ENCODE measurements around the gene EIF2AK2.
"Not testable (repeated sequence)": the region's sequence is repeated elsewhere in the genome, so short reads cannot be mapped to it uniquely, and the experiment has no call there.

EIF2AK2 gene

DNA sequence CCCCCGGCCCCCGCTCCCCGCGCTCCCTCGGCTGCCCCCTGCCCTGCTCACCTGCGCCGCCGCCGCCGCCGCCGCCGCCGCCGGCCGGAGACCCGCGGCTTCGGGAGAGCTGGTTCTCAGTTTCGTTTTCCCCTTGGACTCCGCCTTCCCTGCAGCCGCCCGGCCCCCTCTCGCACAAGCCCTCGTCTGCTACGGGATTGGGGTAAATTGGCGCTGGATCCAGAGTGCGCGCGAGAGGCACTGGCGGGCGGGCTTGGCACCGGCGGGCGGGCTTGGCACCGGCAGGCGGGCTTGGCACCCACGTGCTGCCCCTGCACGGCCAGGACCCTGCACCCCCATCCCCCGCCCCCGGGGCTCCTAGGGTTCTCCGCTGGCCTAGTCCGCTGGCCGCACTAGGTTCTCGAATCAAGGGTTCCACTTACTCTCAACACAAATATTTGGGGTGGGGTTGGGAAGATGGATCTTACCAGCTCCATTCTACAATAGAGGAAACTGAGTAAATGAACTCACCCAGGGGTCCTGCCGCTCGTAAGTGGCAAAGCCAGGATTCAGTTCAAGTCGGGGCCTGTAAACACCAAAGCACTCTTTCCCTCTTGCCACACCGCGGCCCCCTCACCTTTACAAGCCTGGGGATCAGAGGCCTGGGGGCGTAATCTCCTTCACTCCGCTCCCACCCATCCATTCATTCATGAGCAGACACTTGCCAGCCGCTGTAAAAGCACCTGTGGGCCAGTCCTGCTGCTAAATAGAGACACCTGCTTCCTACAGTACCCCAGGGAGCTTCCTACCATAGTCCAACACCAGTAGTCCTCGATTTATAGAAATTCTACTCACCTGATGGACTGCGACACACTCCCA is at the start of gene EIF2AK2:
TSS of gene EIF2AK2 (minus strand) at position 124 of the 858 bp plus-strand sequence. CDS start 9,174 bp downstream, outside the sequence.
- peak; percentile 70 for DNase-seq (ENCODE audit: low spot score)

DNA sequence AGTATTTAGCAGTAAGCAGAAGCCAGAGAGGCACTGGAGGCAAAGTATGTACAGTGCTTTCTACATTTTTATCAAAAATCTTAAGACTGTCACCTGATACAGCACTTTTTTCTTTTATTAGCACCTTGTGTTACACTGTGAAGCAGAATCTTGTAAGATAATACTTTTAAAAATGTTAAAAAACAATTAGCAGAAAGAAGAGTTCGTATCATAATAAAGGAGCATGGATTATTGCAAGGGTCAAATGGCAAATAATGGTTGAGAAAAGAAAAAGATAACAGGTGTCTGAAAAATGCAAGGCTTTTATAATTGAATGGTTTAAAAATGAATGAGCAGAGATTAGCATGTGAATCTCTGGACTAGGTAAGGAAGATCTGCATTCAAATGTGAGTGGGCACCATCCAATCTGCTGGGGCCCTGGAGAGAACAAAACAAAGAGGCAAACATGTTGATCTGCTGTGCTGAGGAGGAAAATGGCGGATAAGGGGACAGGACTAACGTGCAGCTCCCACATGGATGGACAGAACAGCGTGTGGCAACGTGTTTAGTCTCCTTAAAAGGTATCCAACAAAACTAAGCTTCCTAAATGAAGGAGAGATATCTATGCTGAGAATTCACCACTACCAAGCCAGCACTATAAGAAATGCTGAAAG is 49.0 kb upstream of the EIF2AK2 start:
- DNase-seq (ENCODE audit: low spot score), result no peak

DNA sequence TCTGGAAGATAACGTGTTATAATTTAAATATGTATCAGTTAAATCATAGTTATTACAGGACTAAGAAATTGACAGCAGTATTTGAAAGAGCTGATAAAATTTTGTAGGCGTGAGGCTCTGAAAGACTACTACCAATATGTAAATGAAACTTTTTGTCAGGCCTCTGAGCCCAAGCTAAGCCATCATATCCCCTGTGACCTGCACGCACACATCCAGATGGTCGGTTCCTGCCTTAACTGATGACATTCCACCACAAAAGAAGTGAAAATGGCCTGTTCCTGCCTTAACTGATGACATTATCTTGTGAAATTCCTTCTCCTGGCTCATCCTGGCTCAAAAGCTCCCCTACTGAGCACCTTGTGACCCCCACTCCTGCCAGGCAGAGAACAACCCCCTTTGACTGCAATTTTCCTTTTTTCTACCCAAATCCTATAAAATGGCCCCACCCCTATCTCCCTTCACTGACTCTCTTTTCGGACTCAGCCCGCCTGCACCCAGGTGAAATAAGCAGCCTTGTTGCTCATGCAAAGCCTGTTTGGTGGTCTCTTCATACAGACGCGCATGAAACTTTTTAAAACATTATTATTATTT is 48.4 kb upstream of the EIF2AK2 start:
- not testable (repeated sequence) for DNase-seq (ENCODE audit: low spot score)

DNA sequence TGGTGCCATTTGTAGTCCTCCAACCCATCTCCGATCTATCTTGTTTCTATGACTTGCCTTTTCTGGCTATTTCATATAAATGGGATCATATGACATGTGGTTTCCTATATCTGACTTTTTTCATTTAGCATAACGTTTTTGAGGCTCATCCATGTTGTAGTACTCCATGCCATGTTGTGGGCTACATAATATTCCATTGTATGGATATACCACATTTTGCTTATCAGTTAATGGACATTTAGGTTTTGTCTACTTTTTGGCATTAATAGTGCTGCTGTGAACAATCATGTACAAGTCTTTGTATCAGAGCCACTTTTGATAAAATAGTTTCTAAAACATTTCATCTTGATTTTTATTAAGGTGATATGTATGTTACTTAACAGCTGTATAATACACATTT is 46.9 kb upstream of the EIF2AK2 start:
- no peak for DNase-seq (ENCODE audit: low spot score)

DNA sequence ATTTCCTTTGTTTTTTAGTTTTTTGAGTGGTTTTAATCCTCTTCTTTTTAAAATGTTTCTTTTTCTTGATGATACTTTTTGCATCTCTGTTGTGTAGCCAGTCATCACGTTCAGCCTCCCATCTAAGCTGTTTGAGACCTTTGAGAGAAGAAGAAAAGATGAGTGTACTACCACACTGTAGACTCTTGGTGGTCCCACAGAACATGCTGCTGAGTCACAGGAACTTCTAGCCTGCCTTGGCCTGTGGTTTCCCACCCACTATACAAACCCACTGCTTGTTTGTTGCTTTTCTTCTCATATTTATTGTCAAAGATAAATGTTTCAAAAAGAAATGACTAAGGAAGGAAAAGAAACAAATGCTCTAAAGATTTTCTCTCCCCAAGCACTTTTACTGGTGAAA is 45.0 kb upstream of the EIF2AK2 start:
- DNase-seq (ENCODE audit: low spot score), result no peak

- DNase-seq (ENCODE audit: low spot score), result no peak
Measured at GRCh38 chr2:37201208-37201607, 44.4 kb upstream of the EIF2AK2 start.

GRCh38 chr2:37198681-37199065 is 41.9 kb upstream of the EIF2AK2 start:
- DNase-seq (ENCODE audit: low spot score), result no peak

GRCh38 chr2:37196320-37197195 is 39.8 kb upstream of the EIF2AK2 start, which contains the start of gene CEBPZOS:
TSS of gene CEBPZOS (plus strand) at chr2:37196496. CDS start at chr2:37199705, 3,209 bp downstream.
- DNase-seq (ENCODE audit: low spot score), result peak; percentile 78

GRCh38 chr2:37195862-37196319 is 39.1 kb upstream of the EIF2AK2 start:
- not testable (repeated sequence) for DNase-seq (ENCODE audit: low spot score)

DNA sequence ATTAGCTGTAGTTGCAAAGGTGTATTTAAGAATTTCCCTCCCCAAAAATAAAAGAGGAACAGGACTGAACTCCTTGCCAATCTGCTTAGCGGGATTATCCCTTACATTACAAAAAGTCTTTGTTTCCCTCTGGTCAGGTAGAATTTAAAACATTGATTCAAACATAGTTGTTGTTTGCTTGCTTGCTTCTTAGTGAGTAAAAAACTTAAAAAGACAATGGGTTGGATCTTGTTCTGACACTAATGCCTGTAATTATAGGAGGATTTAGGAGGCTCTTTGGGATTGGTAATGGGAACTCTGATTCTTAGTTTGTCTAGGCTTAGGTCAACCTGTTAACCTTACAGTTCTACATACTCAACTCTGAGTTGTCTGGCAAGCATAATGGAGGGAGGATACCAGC is 35.8 kb upstream of the EIF2AK2 start:
- no peak for DNase-seq (ENCODE audit: low spot score)

DNA sequence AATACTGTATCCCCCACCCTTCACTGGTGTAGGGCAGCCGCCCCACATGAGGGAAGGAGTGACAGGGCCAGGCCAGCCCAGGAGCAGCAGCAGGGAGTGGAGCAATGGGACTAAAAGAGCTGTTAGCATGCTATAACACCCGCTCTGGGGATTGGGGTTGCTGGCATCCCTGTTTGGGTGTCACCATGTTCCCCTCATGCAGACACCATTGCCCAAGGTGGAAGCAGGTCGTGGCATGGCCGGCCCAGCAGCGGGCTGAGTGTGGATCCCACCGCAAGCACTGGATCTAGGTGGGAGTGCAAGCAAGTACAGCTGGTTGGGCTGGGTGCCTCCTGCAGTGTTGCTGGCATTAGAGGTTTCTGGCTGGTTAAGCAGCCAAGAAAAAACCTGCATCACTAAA is 35.0 kb upstream of the EIF2AK2 start:
- no peak for DNase-seq (ENCODE audit: low spot score)

DNA sequence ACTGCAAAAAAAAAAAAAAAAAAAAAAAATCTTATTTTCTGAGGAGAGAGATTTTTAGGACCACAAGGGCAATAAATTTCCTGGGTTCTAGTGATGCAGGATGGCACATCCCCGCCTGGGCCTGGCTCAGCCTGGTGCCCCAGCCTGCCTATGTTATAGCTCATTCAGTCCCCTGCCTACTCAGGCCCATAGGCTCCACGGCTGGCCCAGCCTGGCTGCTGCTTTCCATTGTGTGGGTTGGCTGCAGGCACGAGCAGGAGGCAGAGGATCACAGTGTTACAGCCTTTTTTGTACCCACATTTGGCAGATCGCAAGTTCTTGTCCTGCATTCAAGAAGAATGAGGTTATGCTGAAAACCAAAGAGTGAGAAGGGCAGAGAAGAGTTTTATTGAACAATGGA is 34.5 kb upstream of the EIF2AK2 start:
- no peak for DNase-seq (ENCODE audit: low spot score)

DNA sequence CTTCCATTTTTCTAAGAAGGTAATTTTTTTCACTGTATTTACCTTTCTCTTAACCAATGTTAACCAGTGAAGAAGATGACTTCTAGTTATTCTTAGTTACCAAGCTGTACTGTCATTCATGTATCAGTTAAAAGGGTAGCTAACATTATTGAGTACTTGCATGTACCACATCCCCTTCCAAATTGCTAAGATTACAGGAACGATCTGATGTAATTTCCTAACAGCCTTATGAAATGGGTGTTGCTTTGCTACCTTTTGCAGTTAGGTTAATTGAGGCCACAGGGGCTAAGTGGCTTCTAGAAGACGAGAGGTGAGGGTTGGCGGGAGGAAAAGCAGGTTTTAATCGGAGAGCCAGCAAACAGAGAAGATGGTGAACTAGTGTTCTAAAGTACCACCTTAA is 33.5 kb upstream of the EIF2AK2 start:
- no peak for DNase-seq (ENCODE audit: low spot score)

GRCh38 chr2:37189452-37190153 is 32.8 kb upstream of the EIF2AK2 start:
- DNase-seq (ENCODE audit: low spot score), result peak; percentile 59

DNA sequence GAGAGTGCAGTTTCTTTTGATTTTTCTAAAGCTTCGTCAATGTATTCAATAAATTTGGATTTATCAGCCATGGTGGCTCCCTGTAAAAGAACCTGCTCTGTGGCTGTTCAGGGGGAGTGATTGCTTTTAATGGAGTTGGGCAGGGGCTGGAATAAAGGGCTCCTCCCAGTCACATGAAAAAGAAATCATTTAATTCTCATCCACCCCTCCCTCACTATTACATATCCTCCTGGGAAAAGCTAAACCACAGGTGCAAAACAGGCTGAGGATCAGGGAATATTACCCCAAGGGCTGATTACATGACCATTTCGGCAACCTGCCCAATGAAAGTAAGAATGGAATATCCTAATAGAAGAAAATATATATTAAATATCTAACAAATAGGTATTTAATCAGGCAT is 31.8 kb upstream of the EIF2AK2 start, which contains the start of gene SULT6B1:
TSS of gene SULT6B1 (minus strand) at position 101 of the 400 bp plus-strand sequence. CDS start at position 71, 30 bp downstream.
- no peak for DNase-seq (ENCODE audit: low spot score)

DNA sequence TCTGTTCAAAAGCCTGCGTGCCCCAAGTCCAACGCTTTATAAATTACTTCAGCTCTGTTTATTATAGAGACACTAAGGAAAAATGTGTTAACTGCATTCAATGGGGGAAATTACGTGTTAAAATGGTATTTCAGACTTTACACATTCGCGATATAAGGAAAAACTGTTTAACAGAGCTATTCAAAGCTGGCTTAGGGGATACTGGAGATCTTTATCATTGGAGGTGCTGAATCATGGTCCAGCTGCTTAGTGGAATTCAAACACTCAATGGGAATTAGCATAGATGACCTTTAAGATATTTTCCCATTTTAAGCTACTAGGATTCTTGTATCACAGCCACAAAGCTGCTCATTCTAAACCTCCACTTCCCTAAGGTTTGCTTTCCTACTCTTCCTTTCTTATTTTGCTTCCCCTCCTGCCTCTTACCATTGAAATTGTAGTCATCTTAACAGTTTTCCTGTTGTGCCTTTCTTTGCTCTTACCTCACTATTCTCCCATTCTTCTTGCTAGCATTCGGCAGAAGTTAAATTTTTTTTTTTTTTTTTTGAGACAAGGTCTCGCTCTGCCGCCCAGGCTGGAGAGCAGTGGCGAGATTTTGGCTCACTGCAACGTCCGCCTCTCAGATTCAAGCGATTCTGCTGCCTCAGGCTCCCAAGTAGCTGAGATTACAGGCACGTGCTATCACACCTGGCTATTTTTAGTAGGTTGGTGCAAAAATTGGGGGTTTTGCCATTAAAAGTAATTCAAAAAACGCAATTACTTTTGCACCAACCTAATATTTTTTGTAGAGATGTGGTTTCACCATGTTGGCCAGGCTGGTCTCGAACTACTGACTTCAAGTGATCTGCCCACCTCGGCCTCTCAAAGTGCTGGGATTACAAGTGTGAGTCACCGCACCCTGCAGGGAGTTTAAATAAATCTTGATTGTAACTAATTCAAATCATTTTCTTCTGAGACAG is 25.2 kb upstream of the EIF2AK2 start:
- no peak for DNase-seq (ENCODE audit: low spot score)

DNA sequence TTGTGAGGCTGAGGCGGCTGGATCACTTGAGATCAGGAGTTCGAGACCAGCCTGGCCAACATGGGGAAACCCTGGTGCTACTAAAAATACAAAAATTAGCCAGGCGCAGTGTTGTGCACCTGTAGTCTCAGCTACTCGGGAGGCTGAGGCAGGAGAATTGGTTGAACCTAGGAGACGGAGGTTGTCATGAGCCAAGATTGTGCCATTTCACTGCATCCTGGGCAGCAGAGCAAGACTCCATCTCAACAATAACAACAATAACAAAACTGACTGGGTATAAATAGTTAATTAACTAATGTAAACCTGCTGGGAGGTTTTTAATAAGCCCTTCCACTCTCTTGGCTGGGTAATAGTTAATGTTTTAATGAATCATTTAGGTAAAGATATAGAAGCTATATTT is 23.9 kb upstream of the EIF2AK2 start:
- DNase-seq (ENCODE audit: low spot score), result no peak

- no peak for DNase-seq (ENCODE audit: low spot score)
Measured at GRCh38 chr2:37180006-37180639, 23.3 kb upstream of the EIF2AK2 start.

DNA sequence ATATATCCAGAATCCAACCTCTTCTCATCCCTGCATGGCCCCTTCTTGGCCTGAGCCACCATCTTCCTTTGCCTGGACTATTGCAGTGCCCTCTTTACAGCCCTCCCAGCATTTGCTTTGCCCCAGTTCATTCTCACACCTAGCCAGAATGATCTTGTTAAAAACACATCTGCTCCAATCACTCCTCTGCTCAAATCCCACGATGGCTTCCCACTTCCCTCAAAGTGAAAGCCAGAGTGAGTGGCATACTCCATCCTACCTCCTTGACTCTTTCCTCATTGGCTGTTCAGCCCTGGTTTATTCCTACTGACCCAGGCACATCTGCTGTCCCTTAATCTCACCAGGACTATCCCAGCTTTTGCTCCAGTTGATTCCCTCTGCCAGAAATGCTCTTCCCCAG is 17.0 kb upstream of the EIF2AK2 start:
- no peak for DNase-seq (ENCODE audit: low spot score)

GRCh38 chr2:37171624-37171950 is 14.8 kb upstream of the EIF2AK2 start:
- DNase-seq (ENCODE audit: low spot score), result no peak
